GM06990 (cell line): ENCODE data around the gene ARL15.

Source experiments
- DNase-seq: peaks from one replicate; pipeline ENCODE4 v3.0.0-alpha.2; 2011; ENCODE audit not compliant: insufficient read length; ENCODE audit errors: extremely low read depth
- H3K27me3 ChIP-seq: replicated peaks from 2 replicates; pipeline ENCODE4 v1.6.0; 2011; ENCODE audit warnings: low read length; ENCODE audit not compliant: control insufficient read depth, insufficient read depth
- H3K36me3 ChIP-seq: 2 replicates; pipeline ENCODE4 v1.5.1; 2011; ENCODE audit warnings: low read length; ENCODE audit not compliant: control insufficient read depth, insufficient read depth
- H3K4me3 ChIP-seq: replicated peaks from 2 replicates; pipeline ENCODE4 v1.5.1; 2011; ENCODE audit warnings: low read depth, mild to moderate bottlenecking, control low read depth, low read length
- CTCF ChIP-seq: IDR thresholded peaks from 2 replicates; pipeline ENCODE4 v1.5.1; 2011; ENCODE audit warnings: low read length, control low read depth, mild to moderate bottlenecking, inconsistent platforms; ENCODE audit not compliant: insufficient read depth, poor library complexity, severe bottlenecking

The ARL15 gene

GRCh38 chr5:54296386-54296785, 14.0 kb downstream of the ARL15 start:
- Histone ChIP-seq H3K36me3 (no peaks in the 10 kb centered on the region; the same call in 1 of the 2 replicates), H3K27me3 (no peaks in the 10 kb centered on the region), H3K4me3 (no peak overlapping the region)
- TF ChIP-seq CTCF: no peak
- no peak for DNase-seq

- DNase-seq: no peak
- TF ChIP-seq CTCF: no peak
- H3K36me3 ChIP-seq: no peaks in the 10 kb centered on the region; the same call in 1 of the 2 replicates
- no peaks in the 10 kb centered on the region for H3K27me3 ChIP-seq
- H3K4me3 ChIP-seq: no peak overlapping the region
These were observed 14.6 kb downstream of the ARL15 start for GRCh38 chr5:54295651-54296276.

GRCh38 chr5:54294097-54294667, 16.2 kb downstream of the ARL15 start:
- TF ChIP-seq CTCF: no peak
- no peak overlapping the region for H3K4me3 ChIP-seq
- no peaks in the 10 kb centered on the region for H3K36me3 ChIP-seq
- H3K27me3 ChIP-seq: no peaks in the 10 kb centered on the region
- no peak for DNase-seq

- H3K27me3 ChIP-seq: no peaks in the 10 kb centered on the region
- no peak for DNase-seq
- H3K4me3 ChIP-seq: no peak overlapping the region
- TF ChIP-seq CTCF: no peak
- no peaks in the 10 kb centered on the region for H3K36me3 ChIP-seq
These were observed 17.5 kb downstream of the ARL15 start for GRCh38 chr5:54292866-54293265.

GRCh38 chr5:54291498-54291897, 18.9 kb downstream of the ARL15 start:
- H3K27me3 ChIP-seq: no peaks in the 10 kb centered on the region
- no peak overlapping the region for H3K4me3 ChIP-seq
- no peak for TF ChIP-seq CTCF
- no peak for DNase-seq
- no peaks in the 10 kb centered on the region for H3K36me3 ChIP-seq
